K562 (cell line): Measurements from ENCODE around the gene PPDPF. TPM values are rescaled to one million over a fixed set of nuclear protein-coding genes. Genes with fewer than 3 reads are reported as not detected.

Source experiments
- ARHGAP35 ChIP-seq: fragments of 450-650 bp; IDR thresholded peaks from 2 replicates; pipeline ENCODE4 v1.6.1; 2018; ENCODE audit not compliant: partially characterized antibody
- C11orf30 ChIP-seq: fragments of 450-650 bp; IDR thresholded peaks from 2 replicates; pipeline ENCODE4 v1.6.1; 2016; ENCODE audit warnings: low read depth, mild to moderate bottlenecking
- CBFB ChIP-seq: sonication (generic); formaldehyde crosslinking; IDR thresholded peaks from 2 replicates; pipeline ENCODE4 v1.4.0; 2020; ENCODE audit warnings: mild to moderate bottlenecking, missing genetic modification reagents
- CBX5 ChIP-seq: IDR thresholded peaks from 2 replicates; pipeline ENCODE4 v1.6.1; 2014; ENCODE audit warnings: low read depth, borderline replicate concordance
- E2F6 ChIP-seq, 2 experiments: IDR thresholded peaks; 2 replicates each; pipeline ENCODE4 v1.6.1; 2011; ENCODE audit warnings: borderline replicate concordance in 1 of 2, control low read depth in 1 of 2, low read depth in 1 of 2, low read length in 1 of 2, mild to moderate bottlenecking in 1 of 2, mixed read lengths in 1 of 2, moderate library complexity in 1 of 2; ENCODE audit not compliant: insufficient read depth in 1 of 2, insufficient read length in 1 of 2, poor library complexity in 1 of 2, severe bottlenecking in 1 of 2; ENCODE audit errors: extremely low read depth in 1 of 2
- JUND ChIP-seq, 2 experiments: IDR thresholded peaks; 2 replicates in 1 of 2; 3 replicates in 1 of 2; pipeline ENCODE4 v1.6.1; 2011; ENCODE audit warnings: borderline replicate concordance in 2 of 2, low read depth in 2 of 2, low read length in 2 of 2, improper control_type of control experiment in 1 of 2, missing biosample characterization in 1 of 2, missing genetic modification characterization in 1 of 2, missing genetic modification reagents in 1 of 2
- KLF10 ChIP-seq: fragments of 250-450 bp; sonication (Bioruptor Pico); IDR thresholded peaks from 2 replicates; pipeline ENCODE4 v1.6.1; 2021; ENCODE audit warnings: matching md5 sums
- L3MBTL2 ChIP-seq: fragments of 450-650 bp; IDR thresholded peaks from 2 replicates; pipeline ENCODE4 v1.6.1; 2016; ENCODE audit warnings: mild to moderate bottlenecking, moderate library complexity
- MED1 ChIP-seq: sonication (generic); formaldehyde crosslinking; IDR thresholded peaks from 2 replicates; pipeline ENCODE4 v1.8.1; 2023; ENCODE audit warnings: missing genetic modification reagents, borderline replicate concordance
- MNT ChIP-seq, 2 experiments: fragments of 450-650 bp; conservative IDR thresholded peaks; 2 replicates each; pipeline ENCODE4 v1.6.1; 2017; ENCODE audit warnings: mild to moderate bottlenecking in 2 of 2, moderate library complexity in 2 of 2
- NCOA6 ChIP-seq: fragments of 450-650 bp; IDR thresholded peaks from 2 replicates; pipeline ENCODE4 v1.6.1; 2017; ENCODE audit warnings: mild to moderate bottlenecking
- PHB2 ChIP-seq: fragments of 450-650 bp; IDR thresholded peaks from 2 replicates; pipeline ENCODE4 v1.6.1; 2017; ENCODE audit warnings: low read depth
- SIN3A ChIP-seq, 2 experiments: fragments of 150-350 bp in 1 of 2; IDR thresholded peaks; 2 replicates each; pipeline ENCODE4 v1.6.1; 2011 to 2016; ENCODE audit warnings: borderline replicate concordance in 2 of 2, low read depth in 2 of 2, low read length in 2 of 2, mild to moderate bottlenecking in 2 of 2, moderate library complexity in 2 of 2; ENCODE audit not compliant: control insufficient read depth in 1 of 2
- ZFPM2 ChIP-seq: fragments of 250-450 bp; sonication (Bioruptor Pico); IDR thresholded peaks from 2 replicates; pipeline ENCODE4 v1.5.1; 2022; ENCODE audit warnings: mild to moderate bottlenecking
- ZNF644 ChIP-seq: fragments of 200-800 bp; sonication (Bioruptor generic); IDR thresholded peaks from 2 replicates; pipeline ENCODE4 v1.6.1; 2016; ENCODE audit warnings: low read depth, missing genetic modification characterization, missing compliant biosample characterization
- ZNF766 ChIP-seq: fragments of 200-800 bp; sonication (Bioruptor generic); conservative IDR thresholded peaks from 2 replicates; pipeline ENCODE4 v1.6.1; 2016; ENCODE audit warnings: missing genetic modification characterization, missing compliant biosample characterization
- polyA plus RNA-seq, 8 experiments: library from polyadenylated mRNA; depleted of rRNA in 4 of 8; stranded (reverse) in 5 of 8; unstranded in 3 of 8; fragments of >200 nt; fragmentation: Nextera tagmentation in 2 of 8; fragmentation: Illumina TruSeq in 1 of 8; extraction: Ambion mirVana in 2 of 8; extraction: Trizol in 1 of 8; gene quantifications; 2 replicates each; pipeline versions ENCODE4 v1.2.1 to v1.2.3, GENCODE V29; 2011 to 2014; ENCODE audit warnings: inconsistent platforms in 1 of 8, missing spikeins in 1 of 8
- total RNA-seq, 7 experiments: library from RNA; depleted of rRNA in 6 of 7; stranded (reverse); fragments of >200 nt in 6 of 7; fragmentation: Illumina TruSeq in 2 of 7; extraction: Trizol in 2 of 7; gene quantifications; 2 replicates each; pipeline versions ENCODE4 v1.2.1 to v1.2.3, GENCODE V29; 2011 to 2021; ENCODE audit warnings: low replicate concordance in 1 of 7
- TF ChIP-seq, protein P1 (sequence below): sonication (generic); formaldehyde crosslinking; IDR thresholded peaks from 2 replicates; pipeline ENCODE4 v1.8.0; 2022; ENCODE audit warnings: mild to moderate bottlenecking, missing genetic modification reagents
- TF ChIP-seq, protein P2 (sequence below): sonication (generic); formaldehyde crosslinking; IDR thresholded peaks from 2 replicates; pipeline ENCODE4 v1.8.1; 2023; ENCODE audit warnings: mild to moderate bottlenecking, missing genetic modification reagents
- TF ChIP-seq, protein P3 (sequence below): sonication (generic); formaldehyde crosslinking; IDR thresholded peaks from 2 replicates; pipeline ENCODE4 v1.9.0; 2022; ENCODE audit warnings: mild to moderate bottlenecking, missing genetic modification reagents

PPDPF gene
- total and polyA plus RNA-seq, 9 of the 15 experiments (the other 6 are each of a cell fraction or from before 2014, with no cell fraction given) = 0.77 to 233 (median 10.5) TPM

- TF ChIP-seq JUND (IDR thresholded peaks at IDR 0.05; ENCODE audit: borderline replicate concordance, low read depth, low read length) (no peak), JUND (tag; IDR thresholded peaks at IDR 0.05; ENCODE audit: borderline replicate concordance, low read depth, low read length) (no peak), MED1 (no peak), C11orf30 (no peak), ARHGAP35 (no peak), SIN3A (IDR thresholded peaks at IDR 0.05; ENCODE audit: borderline replicate concordance in 2 of 2, control insufficient read depth in 1 of 2, low read depth in 2 of 2, low read length in 2 of 2) (no peak), CBX5 (no peak), ZFPM2 (no peak), CBFB (CRISPR knock-in tag) (0 out of 2 replicates have a peak, but pooled peaks have one; percentile 76), MNT (conservative IDR thresholded peaks at IDR 0.05) (no peak), L3MBTL2 (no peak; the same call in 1 of the 2 replicates), E2F6 (IDR thresholded peaks at IDR 0.05; ENCODE audit: borderline replicate concordance in 1 of 2, extremely low read depth in 1 of 2, insufficient read depth in 1 of 2, insufficient read length in 1 of 2, low read depth in 1 of 2, low read length in 1 of 2, poor library complexity in 1 of 2, severe bottlenecking in 1 of 2) (peak; percentile 83 to 98), PHB2 (no peak), ZNF644 (tag) (no peak), ZNF766 (no peak), KLF10 (no peak), NCOA6 (no peak)
- TF ChIP-seq, protein P1, sequence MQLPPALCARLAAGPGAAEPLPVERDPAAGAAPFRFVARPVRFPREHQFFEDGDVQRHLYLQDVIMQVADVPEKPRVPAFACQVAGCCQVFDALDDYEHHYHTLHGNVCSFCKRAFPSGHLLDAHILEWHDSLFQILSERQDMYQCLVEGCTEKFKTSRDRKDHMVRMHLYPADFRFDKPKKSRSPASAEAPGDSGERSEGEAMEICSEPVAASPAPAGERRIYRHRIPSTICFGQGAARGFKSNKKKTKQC = peak; percentile 59; the same call in 1 of the 2 replicates
- TF ChIP-seq, protein P2, sequence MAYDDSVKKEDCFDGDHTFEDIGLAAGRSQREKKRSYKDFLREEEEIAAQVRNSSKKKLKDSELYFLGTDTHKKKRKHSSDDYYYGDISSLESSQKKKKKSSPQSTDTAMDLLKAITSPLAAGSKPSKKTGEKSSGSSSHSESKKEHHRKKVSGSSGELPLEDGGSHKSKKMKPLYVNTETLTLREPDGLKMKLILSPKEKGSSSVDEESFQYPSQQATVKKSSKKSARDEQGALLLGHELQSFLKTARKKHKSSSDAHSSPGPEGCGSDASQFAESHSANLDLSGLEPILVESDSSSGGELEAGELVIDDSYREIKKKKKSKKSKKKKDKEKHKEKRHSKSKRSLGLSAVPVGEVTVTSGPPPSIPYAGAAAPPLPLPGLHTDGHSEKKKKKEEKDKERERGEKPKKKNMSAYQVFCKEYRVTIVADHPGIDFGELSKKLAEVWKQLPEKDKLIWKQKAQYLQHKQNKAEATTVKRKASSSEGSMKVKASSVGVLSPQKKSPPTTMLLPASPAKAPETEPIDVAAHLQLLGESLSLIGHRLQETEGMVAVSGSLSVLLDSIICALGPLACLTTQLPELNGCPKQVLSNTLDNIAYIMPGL (CRISPR knock-in tag) = 0 out of 2 replicates have a peak, but pooled peaks have one; percentile 44
- TF ChIP-seq, protein P3, sequence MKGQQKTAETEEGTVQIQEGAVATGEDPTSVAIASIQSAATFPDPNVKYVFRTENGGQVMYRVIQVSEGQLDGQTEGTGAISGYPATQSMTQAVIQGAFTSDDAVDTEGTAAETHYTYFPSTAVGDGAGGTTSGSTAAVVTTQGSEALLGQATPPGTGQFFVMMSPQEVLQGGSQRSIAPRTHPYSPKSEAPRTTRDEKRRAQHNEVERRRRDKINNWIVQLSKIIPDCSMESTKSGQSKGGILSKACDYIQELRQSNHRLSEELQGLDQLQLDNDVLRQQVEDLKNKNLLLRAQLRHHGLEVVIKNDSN (CRISPR knock-in tag) = peak; percentile 36; the same call in 1 of the 2 replicates
Observed at GRCh38 chr20:63534831-63535651, 14.5 kb downstream of the PPDPF start (continued).
